GM19328 (cell line): ENCODE data around the gene PCSK4.

ENCODE experiments used
- ATAC-seq: cut with Tn5 transposase; IDR thresholded peaks from one replicate; pipeline ENCODE4 v1.9.1; 2021; ENCODE audit warnings: mild to moderate bottlenecking, moderate library complexity; ENCODE audit not compliant: unreplicated experiment

PCSK4 gene

DNA sequence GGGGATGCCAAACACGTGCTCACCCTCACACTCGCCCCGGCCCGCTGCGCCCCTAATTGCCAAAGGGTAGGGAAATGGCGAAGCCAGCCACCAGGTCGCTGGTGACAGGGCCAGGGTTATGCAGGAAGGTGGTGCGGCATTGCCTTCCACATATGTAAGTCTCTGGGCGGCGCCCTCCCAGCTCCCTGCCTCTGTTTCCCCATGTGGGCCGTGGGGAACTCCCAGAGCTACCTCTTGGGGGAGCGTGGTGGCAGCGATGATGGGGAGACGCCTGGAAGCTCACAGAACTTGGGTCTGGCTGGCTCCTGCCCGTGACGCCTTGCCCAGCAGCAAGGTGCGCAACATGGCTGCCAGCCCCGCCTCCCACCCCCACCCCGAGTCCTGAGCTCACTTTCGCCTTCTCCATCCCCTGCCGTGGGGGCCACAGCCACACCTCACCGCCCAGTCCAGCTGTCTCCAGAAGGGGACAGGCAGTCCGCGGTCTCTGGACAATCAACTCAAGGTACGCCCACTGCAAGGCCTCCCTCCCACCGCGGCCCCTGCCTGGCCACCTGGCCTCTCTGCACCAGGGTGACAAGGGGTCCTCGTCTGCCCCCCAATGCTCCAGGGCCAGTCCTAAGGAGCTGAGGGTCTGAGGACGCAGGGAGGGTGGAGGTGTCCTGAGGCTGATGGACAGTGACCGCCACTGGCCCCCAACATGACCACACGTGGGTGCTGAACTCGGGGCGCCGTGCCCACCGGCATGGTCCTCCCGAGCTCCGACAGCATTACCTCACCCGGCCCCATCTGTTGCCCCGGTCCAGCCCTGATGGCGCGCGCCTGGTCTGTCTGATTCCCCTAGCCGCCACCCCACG, 17.7 kb downstream of the PCSK4 start:
- no peak for ATAC-seq

DNA sequence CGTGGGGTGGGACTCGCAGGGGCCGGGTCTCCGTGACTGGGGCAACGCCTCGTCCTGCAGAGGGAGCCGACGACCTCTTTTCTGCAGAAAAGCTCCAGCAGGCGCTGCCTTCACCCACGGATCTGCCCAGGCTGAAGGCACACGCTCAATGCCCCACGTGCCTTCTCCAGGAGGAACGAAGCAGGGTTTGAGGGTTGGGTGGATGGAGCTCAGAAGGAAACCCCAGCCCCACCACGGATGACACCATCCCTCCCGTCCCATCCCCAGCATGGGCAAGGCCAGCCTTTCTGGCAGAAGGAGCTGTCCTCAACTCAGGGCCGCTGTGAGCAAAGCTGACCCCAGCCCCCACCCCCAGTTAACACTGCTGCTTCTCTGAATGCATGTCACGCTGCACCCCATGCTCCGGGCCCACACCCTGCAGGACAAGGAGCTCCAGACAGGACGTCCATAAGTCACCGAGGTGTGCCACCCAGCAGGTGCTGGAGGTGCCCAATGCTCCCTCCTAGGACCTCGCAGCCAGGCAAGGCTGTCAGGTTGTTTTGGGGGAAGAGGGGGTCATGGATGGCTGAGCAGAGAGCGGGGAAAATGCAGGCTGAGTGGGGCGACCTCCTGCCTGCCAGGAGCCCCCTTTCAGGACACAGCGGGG, 18.5 kb downstream of the PCSK4 start:
- no peak for ATAC-seq

DNA sequence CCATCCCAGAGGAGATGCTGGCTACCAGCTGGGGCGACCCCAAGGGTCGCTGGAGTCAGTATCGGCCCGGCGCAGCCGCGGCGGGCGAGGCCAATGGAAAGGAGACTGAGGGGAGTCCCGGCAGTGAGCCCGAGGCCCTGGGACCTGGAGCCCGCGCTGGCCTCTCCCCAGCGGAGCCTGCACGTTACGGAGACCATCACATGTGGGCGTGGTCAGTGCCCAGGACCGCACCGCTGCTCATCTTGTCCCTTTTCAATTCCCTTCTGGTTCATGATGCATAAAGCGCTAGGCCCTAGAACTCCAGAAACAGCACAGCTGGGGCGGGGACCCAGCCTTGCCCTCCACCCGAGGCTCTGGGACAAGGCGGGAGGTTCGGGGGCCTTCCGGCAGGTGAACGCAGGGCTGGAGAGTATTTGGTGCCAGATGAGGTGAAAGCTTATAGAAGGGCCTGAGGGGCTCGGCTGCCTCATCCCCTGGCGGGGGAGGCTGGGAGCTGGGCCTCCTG, 19.1 kb downstream of the PCSK4 start:
- ATAC-seq: no peak

DNA sequence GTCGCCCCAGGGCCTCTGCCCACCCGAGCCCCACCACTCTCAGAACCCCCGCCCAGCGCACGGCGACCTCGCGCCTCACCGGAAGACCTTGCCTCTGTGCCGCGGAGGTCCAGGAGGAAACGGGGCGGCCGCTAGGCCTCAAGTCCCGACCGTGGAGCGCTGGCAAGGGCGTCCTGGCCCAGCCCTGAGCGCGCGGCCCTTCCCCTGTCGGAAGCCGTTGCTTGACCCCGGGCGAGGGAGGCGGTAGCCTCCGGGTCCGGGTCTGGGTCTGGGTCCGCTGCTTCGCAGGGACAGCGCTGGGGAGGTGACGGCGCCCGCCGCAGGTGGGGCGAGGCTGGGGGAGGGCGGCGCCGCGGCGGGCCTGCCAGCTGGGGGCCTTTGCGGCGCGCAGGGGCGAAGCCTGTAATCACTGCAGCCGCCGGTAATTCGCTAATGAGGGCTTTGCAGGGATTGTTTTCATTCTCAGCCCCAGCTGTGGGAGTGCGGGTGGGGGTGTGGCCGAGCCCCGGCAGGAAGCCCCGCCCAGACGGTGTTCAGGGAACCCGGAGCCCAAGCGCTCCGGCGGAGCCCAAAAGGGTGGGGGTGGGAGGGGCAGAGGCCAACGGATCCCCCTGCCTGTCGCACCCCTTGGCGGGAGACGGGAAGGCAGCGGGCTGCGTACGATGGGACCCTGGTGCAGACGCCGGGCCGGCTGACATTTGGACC, 19.7 kb downstream of the PCSK4 start:
- no peak for ATAC-seq

DNA sequence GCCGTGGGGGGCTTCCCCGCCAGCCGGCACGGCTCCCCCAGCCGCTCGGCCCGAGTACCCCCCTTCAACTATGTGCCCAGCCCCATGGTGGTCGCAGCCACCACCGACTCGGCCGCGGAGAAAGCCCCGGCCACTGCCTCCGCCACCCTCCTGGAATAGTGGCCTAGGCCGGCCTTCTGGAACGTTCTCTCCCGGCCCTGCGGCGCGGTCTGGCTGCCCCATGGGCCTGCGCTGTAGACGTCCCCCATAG, 20.2 kb downstream of the PCSK4 start:
- ATAC-seq: no peak

DNA sequence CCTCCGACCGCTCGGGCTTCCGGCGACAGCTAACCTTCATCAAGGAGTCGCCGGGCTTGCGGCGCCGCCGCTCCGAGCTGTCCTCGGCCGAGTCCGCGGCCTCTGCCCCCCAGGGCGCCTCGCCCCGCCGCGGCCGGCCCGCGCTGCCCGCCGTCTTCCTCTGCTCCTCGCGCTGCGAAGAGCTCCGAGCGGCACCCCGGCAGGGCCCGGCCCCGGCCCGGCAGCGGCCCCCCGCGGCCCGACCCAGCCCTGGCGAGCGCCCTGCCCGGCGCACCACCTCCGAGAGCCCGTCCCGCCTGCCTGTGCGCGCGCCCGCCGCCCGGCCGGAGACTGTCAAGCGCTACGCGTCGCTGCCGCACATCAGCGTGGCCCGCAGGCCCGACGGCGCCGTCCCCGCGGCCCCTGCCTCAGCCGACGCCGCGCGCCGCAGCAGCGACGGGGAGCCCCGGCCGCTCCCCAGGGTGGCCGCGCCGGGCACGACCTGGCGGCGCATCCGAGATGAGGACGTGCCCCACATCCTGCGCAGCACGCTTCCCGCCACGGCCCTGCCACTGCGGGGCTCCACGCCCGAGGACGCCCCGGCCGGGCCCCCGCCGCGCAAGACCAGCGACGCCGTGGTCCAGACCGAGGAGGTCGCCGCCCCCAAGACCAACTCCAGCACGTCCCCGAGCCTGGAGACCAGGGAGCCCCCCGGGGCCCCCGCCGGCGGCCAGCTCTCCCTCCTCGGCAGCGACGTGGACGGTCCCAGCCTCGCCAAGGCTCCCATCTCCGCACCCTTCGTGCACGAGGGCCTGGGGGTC, 20.7 kb downstream of the PCSK4 start:
- ATAC-seq: no peak

DNA sequence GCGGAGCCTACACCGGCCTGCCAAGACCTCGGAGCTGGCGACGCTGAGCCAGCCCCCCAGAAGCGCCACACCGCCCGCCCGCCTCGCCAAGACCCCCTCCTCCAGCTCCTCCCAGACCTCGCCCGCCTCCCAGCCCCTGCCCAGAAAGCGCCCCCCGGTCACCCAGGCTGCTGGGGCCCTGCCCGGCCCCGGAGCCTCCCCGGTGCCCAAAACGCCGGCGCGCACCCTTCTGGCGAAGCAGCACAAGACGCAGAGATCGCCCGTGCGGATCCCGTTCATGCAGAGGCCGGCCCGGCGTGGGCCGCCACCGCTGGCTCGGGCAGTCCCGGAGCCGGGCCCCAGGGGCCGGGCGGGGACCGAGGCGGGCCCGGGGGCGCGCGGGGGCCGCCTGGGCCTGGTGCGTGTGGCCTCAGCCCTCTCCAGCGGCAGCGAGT, 21.3 kb downstream of the PCSK4 start:
- no peak for ATAC-seq

DNA sequence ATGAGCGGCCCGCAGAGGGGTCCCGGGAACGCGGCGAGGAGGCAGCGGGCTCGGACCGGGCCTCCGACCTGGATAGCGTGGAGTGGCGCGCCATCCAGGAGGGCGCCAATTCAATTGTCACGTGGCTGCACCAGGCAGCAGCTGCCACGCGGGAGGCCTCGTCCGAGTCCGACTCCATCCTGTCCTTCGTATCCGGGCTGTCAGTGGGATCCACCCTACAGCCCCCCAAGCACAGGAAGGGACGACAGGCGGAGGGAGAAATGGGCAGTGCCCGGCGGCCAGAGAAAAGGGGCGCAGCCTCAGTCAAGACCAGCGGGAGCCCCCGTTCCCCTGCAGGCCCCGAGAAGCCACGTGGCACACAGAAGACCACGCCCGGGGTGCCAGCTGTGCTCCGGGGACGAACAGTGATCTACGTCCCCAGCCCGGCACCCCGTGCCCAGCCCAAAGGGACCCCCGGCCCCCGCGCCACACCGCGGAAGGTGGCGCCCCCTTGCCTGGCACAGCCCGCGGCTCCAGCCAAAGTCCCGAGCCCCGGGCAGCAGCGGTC, 21.8 kb downstream of the PCSK4 start:
- no peak for ATAC-seq

DNA sequence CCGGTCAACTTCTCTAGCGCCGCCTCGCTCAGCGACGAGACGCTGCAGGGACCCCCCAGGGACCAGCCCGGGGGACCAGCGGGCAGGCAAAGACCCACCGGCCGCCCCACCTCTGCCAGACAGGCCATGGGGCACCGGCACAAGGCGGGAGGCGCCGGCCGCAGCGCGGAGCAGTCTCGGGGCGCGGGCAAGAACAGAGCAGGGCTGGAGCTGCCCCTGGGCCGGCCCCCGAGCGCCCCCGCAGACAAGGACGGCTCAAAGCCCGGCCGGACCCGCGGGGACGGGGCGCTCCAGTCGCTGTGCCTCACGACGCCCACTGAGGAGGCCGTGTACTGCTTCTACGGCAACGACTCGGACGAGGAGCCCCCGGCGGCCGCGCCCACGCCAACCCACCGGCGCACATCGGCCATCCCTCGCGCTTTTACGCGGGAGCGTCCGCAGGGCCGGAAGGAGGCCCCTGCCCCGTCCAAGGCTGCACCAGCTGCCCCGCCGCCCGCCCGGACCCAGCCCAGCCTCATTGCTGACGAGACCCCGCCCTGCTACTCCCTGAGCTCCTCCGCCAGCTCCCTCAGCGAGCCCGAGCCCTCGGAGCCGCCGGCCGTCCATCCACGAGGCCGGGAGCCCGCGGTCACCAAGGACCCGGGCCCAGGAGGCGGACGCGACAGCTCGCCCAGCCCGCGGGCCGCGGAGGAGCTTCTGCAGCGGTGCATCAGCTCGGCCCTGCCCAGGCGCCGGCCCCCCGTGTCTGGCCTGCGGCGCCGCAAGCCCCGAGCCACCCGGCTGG, 22.5 kb downstream of the PCSK4 start:
- no peak for ATAC-seq

DNA sequence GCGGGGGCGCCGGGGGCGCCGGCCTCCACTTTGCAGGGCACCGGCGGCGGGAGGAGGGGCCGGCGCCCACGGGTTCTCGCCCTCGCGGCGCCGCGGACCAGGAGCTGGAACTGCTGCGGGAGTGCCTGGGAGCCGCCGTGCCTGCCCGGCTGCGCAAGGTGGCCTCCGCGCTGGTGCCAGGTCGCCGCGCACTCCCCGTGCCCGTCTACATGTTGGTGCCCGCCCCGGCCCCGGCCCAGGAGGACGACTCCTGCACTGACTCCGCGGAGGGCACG, 23.0 kb downstream of the PCSK4 start:
- no peak for ATAC-seq

DNA sequence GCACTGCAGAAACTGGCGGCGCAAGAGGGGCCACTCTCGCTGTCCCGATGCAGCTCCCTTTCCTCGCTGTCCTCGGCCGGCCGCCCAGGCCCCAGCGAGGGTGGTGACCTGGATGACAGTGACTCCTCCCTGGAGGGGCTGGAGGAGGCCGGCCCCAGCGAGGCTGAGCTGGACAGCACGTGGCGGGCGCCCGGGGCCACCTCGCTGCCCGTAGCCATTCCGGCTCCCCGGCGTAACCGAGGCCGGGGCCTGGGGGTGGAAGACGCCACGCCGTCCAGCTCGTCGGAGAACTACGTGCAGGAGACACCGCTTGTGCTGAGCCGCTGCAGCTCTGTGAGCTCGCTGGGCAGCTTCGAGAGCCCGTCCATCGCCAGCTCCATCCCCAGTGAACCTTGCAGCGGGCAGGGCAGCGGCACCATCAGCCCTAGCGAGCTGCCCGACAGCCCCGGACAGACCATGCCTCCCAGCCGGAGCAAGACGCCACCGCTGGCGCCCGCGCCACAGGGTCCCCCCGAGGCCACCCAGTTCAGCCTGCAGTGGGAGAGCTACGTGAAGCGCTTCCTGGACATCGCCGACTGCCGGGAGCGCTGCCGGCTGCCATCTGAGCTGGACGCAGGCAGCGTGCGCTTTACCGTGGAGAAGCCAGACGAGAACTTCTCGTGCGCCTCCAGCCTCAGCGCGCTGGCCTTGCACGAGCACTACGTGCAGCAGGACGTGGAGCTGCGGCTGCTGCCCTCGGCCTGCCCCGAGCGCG, 23.5 kb downstream of the PCSK4 start:
- ATAC-seq: no peak

DNA sequence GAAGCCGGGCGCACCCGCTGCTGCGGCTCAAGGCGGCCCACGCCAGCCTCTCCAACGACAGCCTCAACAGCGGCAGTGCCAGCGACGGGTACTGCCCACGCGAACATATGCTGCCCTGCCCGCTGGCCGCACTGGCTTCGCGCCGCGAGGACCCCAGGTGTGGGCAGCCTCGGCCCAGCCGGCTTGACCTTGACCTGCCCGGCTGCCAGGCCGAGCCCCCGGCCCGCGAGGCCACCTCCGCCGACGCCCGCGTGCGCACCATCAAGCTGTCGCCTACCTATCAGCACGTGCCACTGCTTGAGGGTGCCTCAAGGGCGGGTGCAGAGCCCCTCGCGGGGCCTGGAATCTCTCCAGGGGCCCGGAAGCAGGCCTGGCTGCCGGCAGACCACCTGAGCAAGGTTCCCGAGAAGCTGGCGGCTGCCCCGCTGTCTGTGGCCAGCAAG, 24.1 kb downstream of the PCSK4 start:
- no peak for ATAC-seq

DNA sequence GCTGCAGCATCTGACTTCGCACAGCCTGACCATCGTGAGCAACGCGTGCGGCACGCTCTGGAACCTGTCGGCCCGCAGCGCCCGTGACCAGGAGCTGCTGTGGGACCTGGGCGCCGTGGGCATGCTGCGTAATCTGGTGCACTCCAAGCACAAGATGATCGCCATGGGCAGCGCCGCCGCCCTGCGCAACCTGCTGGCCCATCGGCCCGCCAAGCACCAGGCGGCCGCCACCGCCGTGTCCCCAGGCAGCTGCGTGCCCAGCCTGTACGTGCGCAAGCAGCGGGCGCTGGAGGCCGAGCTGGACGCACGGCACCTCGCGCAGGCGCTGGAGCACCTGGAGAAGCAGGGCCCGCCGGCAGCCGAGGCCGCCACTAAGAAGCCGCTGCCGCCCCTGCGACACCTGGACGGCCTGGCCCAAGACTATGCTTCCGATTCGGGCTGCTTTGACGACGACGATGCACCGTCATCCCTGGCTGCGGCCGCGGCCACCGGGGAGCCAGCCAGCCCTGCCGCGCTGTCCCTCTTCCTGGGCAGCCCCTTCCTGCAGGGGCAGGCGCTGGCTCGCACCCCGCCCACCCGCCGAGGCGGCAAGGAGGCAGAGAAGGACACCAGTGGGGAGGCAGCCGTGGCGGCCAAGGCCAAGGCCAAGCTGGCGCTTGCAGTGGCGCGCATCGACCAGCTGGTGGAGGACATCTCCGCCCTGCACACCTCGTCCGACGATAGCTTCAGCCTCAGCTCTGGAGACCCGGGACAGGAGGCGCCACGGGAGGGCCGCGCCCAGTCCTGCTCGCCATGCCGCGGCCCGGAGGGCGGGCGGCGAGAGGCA, 24.7 kb downstream of the PCSK4 start:
- ATAC-seq: no peak

DNA sequence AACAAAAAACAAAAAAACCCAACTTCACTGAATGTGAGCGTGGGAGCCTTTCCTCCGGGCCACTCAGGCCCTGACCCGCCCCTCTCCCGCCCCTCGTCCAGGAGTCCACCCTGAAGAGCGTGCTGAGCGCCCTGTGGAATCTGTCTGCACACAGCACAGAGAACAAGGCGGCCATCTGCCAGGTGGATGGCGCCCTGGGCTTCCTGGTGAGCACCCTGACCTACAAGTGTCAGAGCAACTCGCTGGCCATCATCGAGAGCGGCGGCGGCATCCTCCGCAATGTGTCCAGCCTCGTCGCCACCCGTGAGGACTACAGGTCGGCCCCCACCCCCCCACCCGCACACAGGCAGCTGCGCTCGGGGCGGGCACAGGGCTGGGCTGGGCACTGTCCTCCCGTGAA, 28.3 kb downstream of the PCSK4 start:
- no peak for ATAC-seq

DNA sequence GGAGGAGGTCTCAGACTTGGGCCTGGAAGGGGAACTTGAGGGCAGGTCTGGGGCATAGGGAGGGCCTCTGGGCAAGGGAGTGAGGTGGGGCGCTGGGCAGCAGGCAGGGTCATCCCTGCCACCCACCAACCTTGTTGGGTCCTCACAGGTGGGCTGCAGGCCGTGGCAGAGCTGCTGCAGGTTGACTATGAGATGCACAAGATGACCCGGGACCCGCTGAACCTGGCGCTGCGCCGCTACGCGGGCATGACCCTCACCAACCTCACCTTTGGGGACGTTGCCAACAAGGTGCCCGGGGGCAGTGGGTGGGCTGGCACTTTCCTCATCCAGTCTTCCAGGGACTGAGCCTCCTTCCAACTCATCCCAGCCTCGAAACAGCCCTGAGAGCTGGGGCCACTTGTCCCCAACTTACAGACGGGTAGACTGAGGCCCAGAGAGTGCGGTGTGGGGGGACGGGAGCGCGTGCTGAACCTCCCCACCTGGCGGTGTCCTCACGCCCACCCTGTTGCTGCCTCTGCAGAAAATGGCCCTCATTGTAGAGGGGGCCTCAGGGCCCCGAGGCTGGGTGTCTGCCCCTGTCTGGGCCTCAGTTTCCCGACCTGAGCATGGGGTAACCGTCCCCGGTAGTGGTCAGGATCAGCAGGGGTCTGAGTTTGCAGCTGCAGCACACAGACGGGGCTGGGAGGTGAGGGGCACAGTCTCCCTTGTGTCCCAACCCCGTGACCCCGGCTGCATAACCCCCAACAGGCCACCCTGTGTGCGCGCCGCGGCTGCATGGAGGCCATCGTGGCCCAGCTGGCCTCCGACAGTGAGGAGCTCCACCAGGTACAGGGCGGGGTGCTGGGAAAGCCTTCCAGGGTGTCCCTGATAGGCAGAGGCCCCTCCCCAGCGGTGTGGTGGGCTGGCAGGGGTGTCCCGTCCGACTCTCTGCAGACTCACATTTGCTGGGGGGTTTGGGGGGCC, 29.8 kb downstream of the PCSK4 start:
- no peak for ATAC-seq

DNA sequence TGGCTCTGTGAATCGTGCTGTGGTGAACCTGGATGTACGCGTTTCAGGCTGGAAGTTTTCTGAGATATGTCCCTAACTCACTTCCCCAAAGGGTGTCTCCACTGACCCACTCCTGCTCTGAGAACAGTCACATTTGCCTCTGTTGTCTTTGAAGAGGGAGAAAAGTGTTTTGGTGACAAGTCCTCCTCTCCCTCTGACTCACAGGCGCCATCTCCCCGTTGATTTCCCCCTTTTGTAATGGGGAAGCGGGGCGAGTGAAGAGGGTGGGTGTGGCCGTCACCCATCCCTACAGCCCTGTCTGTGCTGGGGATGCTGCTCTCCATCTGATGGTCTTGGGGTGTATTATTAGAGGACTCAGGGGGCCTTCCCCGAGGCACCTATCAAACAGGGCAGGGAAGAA, 30.7 kb downstream of the PCSK4 start:
- no peak for ATAC-seq

DNA sequence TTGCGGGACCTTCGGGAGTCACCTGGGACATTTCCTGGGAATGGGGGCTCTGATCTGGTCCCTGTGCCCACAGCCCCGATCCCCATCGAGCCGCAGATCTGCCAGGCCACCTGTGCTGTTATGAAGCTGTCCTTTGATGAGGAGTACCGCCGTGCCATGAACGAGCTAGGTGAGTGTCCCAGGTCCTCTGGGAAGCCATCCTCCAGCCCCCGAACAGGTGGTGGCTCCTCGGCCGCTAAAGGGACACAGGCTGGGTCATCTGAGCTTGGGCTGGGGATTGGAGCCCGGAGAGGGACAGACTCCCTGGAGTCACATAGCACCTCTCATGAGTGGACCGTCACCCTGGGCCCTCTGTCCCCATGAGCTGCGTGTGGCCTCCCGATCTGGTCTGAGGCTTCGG, 32.3 kb downstream of the PCSK4 start:
- no peak for ATAC-seq
